ENCODE results near the gene RCOR3. TPM values are rescaled to one million over a fixed set of nuclear protein-coding genes. Genes with fewer than 3 reads are reported as not detected.
A peak's percentile ranks its signal among the peaks of the same experiment; 100 is the strongest.

Gene RCOR3
- total and polyA plus RNA-seq, 10 of the 15 experiments (the other 5 are each of a cell fraction or from before 2014, with no cell fraction given) = 8.0 to 55.0 (median 25.1) TPM

- peaks cover 6% of the 10 kb centered on the region for H3K79me2 ChIP-seq (ENCODE audit: control insufficient read depth, insufficient read depth, low read length)
- TF ChIP-seq KLF5 (IDR thresholded peaks at IDR 0.05; ENCODE audit: partially characterized antibody) = no peak
- TF ChIP-seq RUNX3 (IDR thresholded peaks at IDR 0.05; ENCODE audit: low read length) = peak; percentile 63
- TF ChIP-seq, protein P1, sequence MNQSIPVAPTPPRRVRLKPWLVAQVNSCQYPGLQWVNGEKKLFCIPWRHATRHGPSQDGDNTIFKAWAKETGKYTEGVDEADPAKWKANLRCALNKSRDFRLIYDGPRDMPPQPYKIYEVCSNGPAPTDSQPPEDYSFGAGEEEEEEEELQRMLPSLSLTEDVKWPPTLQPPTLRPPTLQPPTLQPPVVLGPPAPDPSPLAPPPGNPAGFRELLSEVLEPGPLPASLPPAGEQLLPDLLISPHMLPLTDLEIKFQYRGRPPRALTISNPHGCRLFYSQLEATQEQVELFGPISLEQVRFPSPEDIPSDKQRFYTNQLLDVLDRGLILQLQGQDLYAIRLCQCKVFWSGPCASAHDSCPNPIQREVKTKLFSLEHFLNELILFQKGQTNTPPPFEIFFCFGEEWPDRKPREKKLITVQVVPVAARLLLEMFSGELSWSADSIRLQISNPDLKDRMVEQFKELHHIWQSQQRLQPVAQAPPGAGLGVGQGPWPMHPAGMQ (IDR thresholded peaks at IDR 0.05; ENCODE audit: borderline replicate concordance) = no peak
- TF ChIP-seq SPI1 (IDR thresholded peaks at IDR 0.05; ENCODE audit: borderline replicate concordance, insufficient read depth, low read depth, low read length) = no peak
- no peak for TF ChIP-seq ZNF207 (IDR thresholded peaks at IDR 0.05; ENCODE audit: borderline replicate concordance)
- no peak for TF ChIP-seq BRCA1 (IDR thresholded peaks at IDR 0.05; ENCODE audit: low read depth, low read length)
- no peak for TF ChIP-seq ZNF384 (IDR thresholded peaks at IDR 0.05; ENCODE audit: borderline replicate concordance, low read depth, low read length)
- no peak for TF ChIP-seq HDGF (IDR thresholded peaks at IDR 0.05)
- TF ChIP-seq BCLAF1 (IDR thresholded peaks at IDR 0.05) = no peak
- no peak for TF ChIP-seq LARP7 (IDR thresholded peaks at IDR 0.05)
- TF ChIP-seq HSF1 (IDR thresholded peaks at IDR 0.05; ENCODE audit: low read depth, low read length) = no peak
- no peak for TF ChIP-seq RFX5 (IDR thresholded peaks at IDR 0.05; ENCODE audit: low read depth, low read length)
- TF ChIP-seq PAX5 (IDR thresholded peaks at IDR 0.05; ENCODE audit: borderline replicate concordance, low read depth, low read length) = peak; percentile 10; the same call in 1 of the 2 replicates
- no peak for TF ChIP-seq ATF7 (IDR thresholded peaks at IDR 0.05; ENCODE audit: low read depth)
- no peak for TF ChIP-seq SUZ12 (IDR thresholded peaks at IDR 0.05; ENCODE audit: unreplicated experiment)
- TF ChIP-seq YY1 (IDR thresholded peaks at IDR 0.05; ENCODE audit: low read depth, low read length) = peak; percentile 34; the same call in 1 of the 2 replicates
- 0 out of 2 replicates have a peak, but pooled peaks have one; percentile 19 for TF ChIP-seq IKZF1 (conservative IDR thresholded peaks at IDR 0.05)
- TF ChIP-seq, protein P2, sequence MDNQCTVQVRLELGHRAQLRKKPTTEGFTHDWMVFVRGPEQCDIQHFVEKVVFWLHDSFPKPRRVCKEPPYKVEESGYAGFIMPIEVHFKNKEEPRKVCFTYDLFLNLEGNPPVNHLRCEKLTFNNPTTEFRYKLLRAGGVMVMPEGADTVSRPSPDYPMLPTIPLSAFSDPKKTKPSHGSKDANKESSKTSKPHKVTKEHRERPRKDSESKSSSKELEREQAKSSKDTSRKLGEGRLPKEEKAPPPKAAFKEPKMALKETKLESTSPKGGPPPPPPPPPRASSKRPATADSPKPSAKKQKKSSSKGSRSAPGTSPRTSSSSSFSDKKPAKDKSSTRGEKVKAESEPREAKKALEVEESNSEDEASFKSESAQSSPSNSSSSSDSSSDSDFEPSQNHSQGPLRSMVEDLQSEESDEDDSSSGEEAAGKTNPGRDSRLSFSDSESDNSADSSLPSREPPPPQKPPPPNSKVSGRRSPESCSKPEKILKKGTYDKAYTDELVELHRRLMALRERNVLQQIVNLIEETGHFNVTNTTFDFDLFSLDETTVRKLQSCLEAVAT (IDR thresholded peaks at IDR 0.05) = no peak
Observed at GRCh38 chr1:211352985-211353515, 93.9 kb downstream of the RCOR3 start.

More at GRCh38 chr1:211352985-211353515, 93.9 kb downstream of the RCOR3 start:
- Histone ChIP-seq H3K36me3 (ENCODE audit: control insufficient read depth in 2 of 2, insufficient read depth in 2 of 2, low read length in 1 of 2) (peaks cover 16 to 20% of the 10 kb centered on the region in 2 experiments), H3K4me3 (no peak overlapping the region), H3K4me2 (ENCODE audit: control insufficient read depth, insufficient read depth) (no peak overlapping the region), H4K20me1 (ENCODE audit: control insufficient read depth, insufficient read depth) (peaks cover 2% of the 10 kb centered on the region; the same call in 1 of the 2 replicates), H3K9me3 (replicated peaks; ENCODE audit: control insufficient read depth, insufficient read depth, low read length) (peaks cover 8% of the 10 kb centered on the region; the same call in 2 of the 3 replicates), H3K9ac (ENCODE audit: control insufficient read depth, insufficient read depth, low read length) (no peak overlapping the region), H3K27me3 (replicated peaks in 1 of 2; ENCODE audit: control insufficient read depth in 2 of 2, insufficient read depth in 2 of 2, low read length in 1 of 2) (no peaks in the 10 kb centered on the region), H3K4me1 (ENCODE audit: control insufficient read depth, insufficient read depth, low read length) (peaks cover 4% of the 10 kb centered on the region), H2AFZ (ENCODE audit: control insufficient read depth, low read depth, low read length) (no peak overlapping the region), H3K27ac (ENCODE audit: control insufficient read depth, insufficient read depth) (no peak overlapping the region)
- ChIA-PET SMC1A (ENCODE audit: uncharacterized antibody, unreplicated experiment) (interaction anchor here (1.9 kb wide), 2 partner anchors 25 to 27 kb away, joined by 6 to 12 read pairs; partner anchors contain the start of gene TRAF5), CTCF (interaction anchor here (2.0 to 3.6 kb wide), 3 partner anchors 13 to 29 kb away, joined by 6 to 22 read pairs (median 8); no protein-coding TSS in a partner anchor), POLR2A (no interaction called here), RAD21 (ENCODE audit: unreplicated experiment) (no interaction called here)
- 29% methylated on average over 8 of the region's 8 CpGs for WGBS (ENCODE audit: insufficient coverage, insufficient replicate concordance, low lambda C conversion rate, missing lambda C conversion rate)
- in situ Hi-C loops (cut with MboI) (no loop called here), intact Hi-C loops (cut with micrococcal nuclease; ENCODE audit: unreplicated experiment) (loop anchor here (1.0 kb wide), 1 partner anchor 30 kb away; no protein-coding TSS in a partner anchor)
- DNase-seq (ENCODE audit: low read depth, low spot score) (no peak), ATAC-seq (peak; percentile 98), FAIRE-seq (peak; percentile 79)
- BruUV-seq (replicated peaks) = no TSS peak

Measured in GM12878 (cell line).